GM12892 (cell line): ENCODE data around the gene DCUN1D4.

Experiments
- POLR2A ChIP-seq: IDR thresholded peaks from 2 replicates; pipeline ENCODE4 v1.6.1; 2011; ENCODE audit warnings: low read depth, low read length, control low read depth
- POLR2AphosphoS5 ChIP-seq: IDR thresholded peaks from 2 replicates; pipeline ENCODE4 v1.6.1; 2011; ENCODE audit warnings: low read depth, low read length, control low read depth
- TAF1 ChIP-seq: IDR thresholded peaks from 2 replicates; pipeline ENCODE4 v1.6.1; 2011; ENCODE audit warnings: low read depth, mild to moderate bottlenecking, control low read depth, low read length, borderline replicate concordance

- no peak for TF ChIP-seq TAF1
- TF ChIP-seq POLR2A, result no peak
- TF ChIP-seq POLR2AphosphoS5, result no peak
These were observed 12.8 kb downstream of the DCUN1D4 start for GRCh38 chr4:51855751-51856150.
